Measurements from ENCODE around the gene ZNF417. TPM values are rescaled to one million over a fixed set of nuclear protein-coding genes. Genes with fewer than 3 reads are reported as not detected.

ZNF417 gene
- total and polyA plus RNA-seq, 2 of the 13 experiments (the other 11 are each of a cell fraction or from before 2014, with no cell fraction given) = 2.9 to 13.7 TPM

DNA sequence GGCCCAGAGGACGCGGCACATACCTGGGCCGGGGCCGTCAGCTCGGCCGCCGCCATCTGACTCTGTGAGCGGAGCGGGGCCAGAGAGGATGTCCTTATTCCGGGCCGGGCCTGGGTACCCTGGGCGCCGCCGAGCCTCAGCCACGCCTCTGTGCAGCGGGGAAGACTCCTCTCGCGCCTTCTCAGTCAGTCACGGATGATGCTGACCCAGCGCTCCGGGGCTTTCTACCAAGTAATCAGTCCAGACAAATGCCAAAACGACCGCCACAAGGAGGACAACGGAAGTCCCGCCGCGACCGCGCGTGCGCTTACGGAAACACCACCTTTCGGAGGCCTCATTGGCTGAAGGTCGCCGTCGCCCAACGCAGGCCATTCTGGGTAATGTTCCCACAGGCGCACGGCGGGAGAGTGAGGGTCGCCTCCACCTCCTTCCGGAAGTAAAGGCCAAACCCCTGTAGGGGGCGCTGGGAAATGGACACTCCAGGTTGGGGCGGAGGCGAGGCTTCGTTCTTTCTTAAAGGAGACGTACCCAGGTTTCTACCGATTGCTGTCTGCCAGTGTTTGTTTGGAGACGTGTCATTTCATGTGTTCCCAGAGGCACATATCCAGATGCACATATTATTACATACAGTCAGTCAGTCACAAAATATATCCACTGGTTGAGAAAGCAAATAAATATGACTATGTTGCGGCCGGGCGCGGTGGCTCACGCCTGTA lies 31.2 kb upstream of the ZNF417 start, which contains the start of gene ZNF256 (continued):
- no peak for TF ChIP-seq LBX2 (CRISPR knock-in tag; IDR thresholded peaks at IDR 0.05; ENCODE audit: borderline replicate concordance)
- peak; percentile 98 for TF ChIP-seq ETV5 (CRISPR knock-in tag; IDR thresholded peaks at IDR 0.05; ENCODE audit: borderline replicate concordance)
- peak; percentile 53; the same call in 1 of the 2 replicates for TF ChIP-seq ZNF124 (CRISPR knock-in tag; IDR thresholded peaks at IDR 0.05)
- peak; percentile 91 for TF ChIP-seq NFYC (CRISPR knock-in tag; IDR thresholded peaks at IDR 0.05)
- no peak for TF ChIP-seq DBP (CRISPR knock-in tag; IDR thresholded peaks at IDR 0.05; ENCODE audit: not compliant biosample characterization)
- TF ChIP-seq PRMT3 (CRISPR knock-in tag; IDR thresholded peaks at IDR 0.05; ENCODE audit: borderline replicate concordance, low read depth) = no peak
- TF ChIP-seq, protein P1, sequence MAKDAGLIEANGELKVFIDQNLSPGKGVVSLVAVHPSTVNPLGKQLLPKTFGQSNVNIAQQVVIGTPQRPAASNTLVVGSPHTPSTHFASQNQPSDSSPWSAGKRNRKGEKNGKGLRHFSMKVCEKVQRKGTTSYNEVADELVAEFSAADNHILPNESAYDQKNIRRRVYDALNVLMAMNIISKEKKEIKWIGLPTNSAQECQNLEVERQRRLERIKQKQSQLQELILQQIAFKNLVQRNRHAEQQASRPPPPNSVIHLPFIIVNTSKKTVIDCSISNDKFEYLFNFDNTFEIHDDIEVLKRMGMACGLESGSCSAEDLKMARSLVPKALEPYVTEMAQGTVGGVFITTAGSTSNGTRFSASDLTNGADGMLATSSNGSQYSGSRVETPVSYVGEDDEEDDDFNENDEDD (CRISPR knock-in tag; IDR thresholded peaks at IDR 0.05; ENCODE audit: borderline replicate concordance) = peak; percentile 96
- TF ChIP-seq ZNF792 (CRISPR knock-in tag; IDR thresholded peaks at IDR 0.05) = 0 out of 2 replicates have a peak, but pooled peaks have one; percentile 26
- TF ChIP-seq ZNF556 (CRISPR knock-in tag; IDR thresholded peaks at IDR 0.05; ENCODE audit: borderline replicate concordance) = peak; percentile 70; the same call in 1 of the 2 replicates
- TF ChIP-seq ZSCAN22 (CRISPR knock-in tag; IDR thresholded peaks at IDR 0.05) = peak; percentile 100
- TF ChIP-seq, protein P2, sequence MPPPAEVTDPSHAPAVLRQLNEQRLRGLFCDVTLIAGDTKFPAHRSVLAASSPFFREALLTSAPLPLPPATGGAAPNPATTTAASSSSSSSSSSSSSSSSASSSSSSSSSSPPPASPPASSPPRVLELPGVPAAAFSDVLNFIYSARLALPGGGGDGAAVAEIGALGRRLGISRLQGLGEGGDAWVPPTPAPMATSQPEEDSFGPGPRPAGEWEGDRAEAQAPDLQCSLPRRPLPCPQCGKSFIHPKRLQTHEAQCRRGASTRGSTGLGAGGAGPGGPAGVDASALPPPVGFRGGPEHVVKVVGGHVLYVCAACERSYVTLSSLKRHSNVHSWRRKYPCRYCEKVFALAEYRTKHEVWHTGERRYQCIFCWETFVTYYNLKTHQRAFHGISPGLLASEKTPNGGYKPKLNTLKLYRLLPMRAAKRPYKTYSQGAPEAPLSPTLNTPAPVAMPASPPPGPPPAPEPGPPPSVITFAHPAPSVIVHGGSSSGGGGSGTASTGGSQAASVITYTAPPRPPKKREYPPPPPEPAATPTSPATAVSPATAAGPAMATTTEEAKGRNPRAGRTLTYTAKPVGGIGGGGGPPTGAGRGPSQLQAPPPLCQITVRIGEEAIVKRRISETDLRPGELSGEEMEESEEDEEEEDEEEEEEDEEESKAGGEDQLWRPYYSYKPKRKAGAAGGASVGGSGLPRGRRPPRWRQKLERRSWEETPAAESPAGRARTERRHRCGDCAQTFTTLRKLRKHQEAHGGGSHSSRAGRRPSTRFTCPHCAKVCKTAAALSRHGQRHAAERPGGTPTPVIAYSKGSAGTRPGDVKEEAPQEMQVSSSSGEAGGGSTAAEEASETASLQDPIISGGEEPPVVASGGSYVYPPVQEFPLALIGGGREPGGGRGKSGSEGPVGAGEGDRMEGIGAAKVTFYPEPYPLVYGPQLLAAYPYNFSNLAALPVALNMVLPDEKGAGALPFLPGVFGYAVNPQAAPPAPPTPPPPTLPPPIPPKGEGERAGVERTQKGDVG (CRISPR knock-in tag; IDR thresholded peaks at IDR 0.05; ENCODE audit: borderline replicate concordance) = no peak
- TF ChIP-seq KLF9 (CRISPR knock-in tag; IDR thresholded peaks at IDR 0.05; ENCODE audit: low read depth) = no peak
- peak; percentile 74 for TF ChIP-seq POLR2G (IDR thresholded peaks at IDR 0.05; ENCODE audit: low read depth, low read length)
- TF ChIP-seq ZNF510 (CRISPR knock-in tag; IDR thresholded peaks at IDR 0.05; ENCODE audit: low read depth) = 0 out of 2 replicates have a peak, but pooled peaks have one; percentile 59
- peak; percentile 23 for TF ChIP-seq SKI (IDR thresholded peaks at IDR 0.05; ENCODE audit: partially characterized antibody)
- TF ChIP-seq PPARG (CRISPR knock-in tag; conservative IDR thresholded peaks at IDR 0.05) = 0 out of 2 replicates have a peak, but pooled peaks have one; percentile 32
- TF ChIP-seq ZNF75D (CRISPR knock-in tag; IDR thresholded peaks at IDR 0.05; ENCODE audit: borderline replicate concordance) = no peak
- TF ChIP-seq DMAP1 (CRISPR knock-in tag; IDR thresholded peaks at IDR 0.05) = peak; percentile 59; the same call in 1 of the 2 replicates
- TF ChIP-seq ZNF562 (CRISPR knock-in tag; IDR thresholded peaks at IDR 0.05; ENCODE audit: borderline replicate concordance) = no peak
- TF ChIP-seq GABPB1 (CRISPR knock-in tag; IDR thresholded peaks at IDR 0.05) = peak; percentile 97
- TF ChIP-seq, protein P3, sequence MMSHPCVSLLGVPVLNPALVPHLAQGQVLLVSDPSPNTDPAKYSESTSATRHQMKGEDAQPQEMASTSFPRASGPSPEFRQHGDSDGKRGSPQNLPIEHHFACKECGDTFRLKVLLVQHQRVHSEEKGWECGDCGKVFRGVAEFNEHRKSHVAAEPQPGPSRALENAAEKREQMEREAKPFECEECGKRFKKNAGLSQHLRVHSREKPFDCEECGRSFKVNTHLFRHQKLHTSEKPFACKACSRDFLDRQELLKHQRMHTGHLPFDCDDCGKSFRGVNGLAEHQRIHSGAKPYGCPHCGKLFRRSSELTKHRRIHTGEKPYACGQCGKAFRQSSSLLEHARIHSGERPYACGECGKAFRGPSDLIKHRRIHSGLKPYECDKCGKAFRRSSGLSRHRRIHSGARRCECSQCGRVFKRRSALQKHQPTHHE (CRISPR knock-in tag; IDR thresholded peaks at IDR 0.05; ENCODE audit: borderline replicate concordance) = no peak
- TF ChIP-seq POLR2AphosphoS2 (IDR thresholded peaks at IDR 0.05; ENCODE audit: low read depth, low read length) = no peak
- TF ChIP-seq KMT2A (CRISPR knock-in tag; IDR thresholded peaks at IDR 0.05) = peak; percentile 21; the same call in 1 of the 2 replicates

Measured in HepG2 (cell line).